Esophagus mucosa (tissue), 1 donor: Measurements from ENCODE around the gene SERPINB1. TPM values are rescaled to one million over a fixed set of nuclear protein-coding genes. Genes with fewer than 3 reads are reported as not detected.
A peak's percentile ranks its signal among the peaks of the same experiment; 100 is the strongest.
"Not testable (repeated sequence)": the region's sequence is repeated elsewhere in the genome, so short reads cannot be mapped to it uniquely, and the experiment has no call there.

Experiments used
- ATAC-seq: fragments of 200-7000 bp; cut with Tn5 transposase; one replicate; pipeline ENCODE4 v1.9.1; 2020
- total RNA-seq: library from RNA; stranded (reverse); gene quantifications from one replicate; pipeline ENCODE4 v1.2.4, GENCODE V29; 2023
- donor health status: DM: yes; HTN: yes; CAD: no.

Gene SERPINB1
- total RNA-seq: 576 TPM

- ATAC-seq: peak; percentile 89
Measured at GRCh38 chr6:2841264-2842138, at the start of gene SERPINB1. SERPINB1 (minus strand) TSS chr6:2841863; CDS start chr6:2840586, 1,277 bp downstream.

GRCh38 chr6:2890976-2891767 lies 49.5 kb upstream of the SERPINB1 start:
- no peak for ATAC-seq

- no peak for ATAC-seq
Measured at GRCh38 chr6:2885967-2886735, 44.5 kb upstream of the SERPINB1 start.

DNA sequence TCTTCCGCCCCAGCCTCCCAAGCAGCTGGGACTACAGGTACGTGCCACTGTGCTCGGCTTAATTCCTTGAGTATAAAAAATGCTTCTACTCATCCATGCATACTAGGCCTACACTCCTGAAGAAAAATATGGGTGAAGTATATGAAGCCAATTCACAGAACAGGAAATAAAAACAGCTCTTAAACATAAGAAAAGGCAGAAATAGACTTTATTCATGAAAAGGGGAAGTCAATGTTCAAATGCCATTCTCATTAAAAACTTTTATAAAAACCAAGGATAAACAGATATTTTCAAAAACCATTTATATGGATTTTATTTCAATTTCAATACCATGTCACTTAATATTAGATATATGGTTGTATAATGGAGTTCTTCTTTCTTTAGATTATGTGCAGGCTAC lies 43.1 kb upstream of the SERPINB1 start:
- ATAC-seq: no peak

GRCh38 chr6:2883673-2884072 lies 42.0 kb upstream of the SERPINB1 start:
- no peak for ATAC-seq

DNA sequence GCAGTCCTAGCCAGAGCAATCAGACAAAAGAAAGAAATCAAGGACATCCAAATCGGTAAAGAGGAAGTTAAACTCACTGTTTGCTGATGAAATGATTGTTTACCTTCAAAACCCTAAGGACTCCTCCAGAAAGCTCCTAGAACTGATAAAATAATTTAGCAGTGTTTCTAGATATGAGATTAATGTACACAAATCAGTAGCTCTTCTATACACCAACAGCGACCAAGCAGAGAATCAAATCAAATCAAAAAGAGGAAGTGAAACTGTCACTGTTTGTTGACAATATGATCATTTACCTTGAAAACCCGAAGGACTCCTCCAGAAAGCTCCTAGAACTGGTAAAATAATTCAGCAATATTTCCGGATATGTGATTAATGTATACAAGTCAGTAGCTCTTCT lies 39.8 kb upstream of the SERPINB1 start:
- no peak for ATAC-seq

DNA sequence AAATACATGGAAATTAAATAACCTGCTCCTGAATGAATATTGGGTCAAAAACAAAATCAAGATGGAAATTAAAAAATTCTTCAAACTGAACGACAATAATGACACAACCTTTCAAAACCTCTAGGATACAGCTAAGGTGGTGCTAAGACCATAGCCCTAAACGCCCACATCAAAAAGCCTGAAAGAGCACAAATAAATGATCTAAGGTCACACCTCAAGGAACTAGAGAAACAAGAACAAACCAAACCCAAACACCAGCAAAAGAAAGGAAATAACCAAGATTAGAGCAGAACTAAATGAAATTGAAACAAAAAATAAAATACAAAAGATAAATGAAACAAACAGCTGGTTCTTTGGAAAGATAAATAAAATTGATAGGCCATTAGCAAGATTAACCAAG lies 38.5 kb upstream of the SERPINB1 start:
- ATAC-seq: not testable (repeated sequence)

DNA sequence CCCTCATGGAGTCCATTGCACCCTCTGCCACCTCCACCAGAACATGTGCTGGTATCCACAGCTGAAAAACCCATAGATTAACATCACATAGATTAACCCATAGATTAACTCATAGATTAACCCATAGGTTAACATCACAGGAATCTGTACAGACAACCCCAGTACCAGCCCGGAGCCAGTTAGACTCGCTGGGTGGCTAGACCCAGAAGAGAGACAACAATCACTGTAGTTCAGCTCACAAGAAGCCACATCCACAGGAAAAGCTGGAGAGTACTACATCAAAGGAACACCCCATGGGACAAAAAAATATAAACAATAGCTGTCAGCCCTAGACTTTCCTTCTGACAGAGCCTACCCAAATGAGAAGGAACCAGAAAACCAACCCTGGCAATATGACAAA lies 36.3 kb upstream of the SERPINB1 start:
- peak; percentile 41 for ATAC-seq

GRCh38 chr6:2877057-2877882 lies 35.6 kb upstream of the SERPINB1 start:
- ATAC-seq: peak; percentile 49

- ATAC-seq: peak; percentile 80
Measured at GRCh38 chr6:2876210-2877056, 34.8 kb upstream of the SERPINB1 start.

GRCh38 chr6:2875359-2876191 lies 33.9 kb upstream of the SERPINB1 start:
- ATAC-seq: peak; percentile 39

DNA sequence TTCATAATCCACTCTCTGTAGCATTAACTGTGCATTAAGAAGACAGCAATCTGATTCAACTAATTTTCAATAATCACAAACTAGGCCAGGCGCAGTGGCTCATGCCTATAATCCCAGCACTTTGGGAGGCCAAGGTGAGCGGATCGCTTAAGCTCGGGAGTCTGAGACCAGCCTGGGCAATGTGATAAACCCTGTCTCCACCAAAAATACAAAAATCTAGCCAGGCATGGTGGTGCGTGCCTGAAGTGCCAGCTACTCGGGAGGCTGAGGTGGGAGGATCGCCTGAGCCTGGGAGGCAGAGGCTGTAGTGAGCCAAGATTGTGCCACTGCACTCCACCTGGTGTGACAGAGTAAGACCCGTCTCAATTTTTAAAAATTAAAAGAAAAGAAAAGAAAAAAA lies 32.0 kb upstream of the SERPINB1 start:
- ATAC-seq: no peak

- ATAC-seq: no peak
Measured at GRCh38 chr6:2872423-2873358, 31.0 kb upstream of the SERPINB1 start.

DNA sequence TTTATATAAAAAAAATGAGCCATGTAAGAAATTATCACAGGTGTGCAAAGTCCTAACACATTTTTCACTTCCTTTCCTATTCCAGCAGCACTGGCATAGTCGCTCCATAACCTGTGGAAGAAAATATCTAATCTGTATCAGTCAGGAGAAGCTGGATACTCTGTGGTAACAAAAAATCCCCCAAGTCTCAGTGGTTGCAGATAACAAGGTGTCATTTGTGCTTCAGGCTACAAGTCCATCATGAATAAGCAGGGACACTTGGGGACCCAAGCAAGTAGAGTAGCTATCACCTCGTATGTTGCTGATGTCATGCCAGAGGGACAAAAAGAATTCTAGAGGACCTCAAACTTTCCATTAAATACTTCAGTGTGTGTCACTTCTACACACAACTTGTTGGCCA lies 30.3 kb upstream of the SERPINB1 start:
- ATAC-seq: no peak

DNA sequence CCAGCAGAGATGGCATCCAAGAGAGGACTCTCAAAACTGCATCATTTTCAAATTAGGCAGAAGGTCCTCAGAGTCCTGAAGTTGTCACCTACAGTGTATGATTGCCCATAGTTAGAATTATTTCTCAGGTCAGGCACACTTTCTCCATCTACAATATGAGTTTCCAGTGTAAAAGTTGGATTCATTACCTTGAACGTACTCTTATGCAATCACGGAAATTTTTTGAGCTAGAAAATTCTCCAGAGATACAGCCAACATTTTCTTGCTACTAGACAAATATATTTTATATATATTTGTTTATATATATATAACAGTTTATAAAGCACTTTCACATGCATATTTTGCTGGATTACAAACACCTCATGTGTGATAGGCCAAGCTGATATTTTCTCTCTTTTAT lies 29.4 kb upstream of the SERPINB1 start:
- no peak for ATAC-seq

DNA sequence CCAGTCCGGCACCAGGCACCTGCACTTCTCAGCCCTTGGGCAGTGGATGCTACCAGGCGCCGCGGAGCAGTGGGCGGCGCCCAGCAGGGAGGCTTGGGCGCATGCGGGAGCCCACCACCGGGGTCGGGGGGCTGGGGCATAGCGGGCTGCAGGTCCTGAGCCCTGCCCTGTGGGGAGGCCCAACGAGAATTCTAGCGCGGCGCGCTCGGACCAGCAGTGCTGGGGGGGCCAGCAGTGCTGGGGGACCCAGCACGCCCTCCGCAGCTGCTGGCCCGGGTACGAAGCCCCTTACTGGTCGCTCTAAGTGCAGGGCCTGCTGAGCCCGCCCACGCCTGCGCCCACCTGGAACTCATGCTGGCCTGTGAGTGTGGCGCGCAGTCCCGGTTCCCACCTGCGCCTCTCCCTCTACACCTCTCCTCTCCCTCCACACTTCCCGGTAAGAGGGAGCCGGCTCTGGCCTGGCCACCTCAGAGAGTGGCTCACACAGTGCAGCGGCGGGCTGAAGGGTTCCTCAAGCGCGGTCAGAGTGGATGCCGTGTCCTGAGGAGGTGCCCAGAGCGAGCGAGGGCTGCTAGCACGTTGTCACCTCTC lies 28.5 kb upstream of the SERPINB1 start:
- no peak for ATAC-seq

DNA sequence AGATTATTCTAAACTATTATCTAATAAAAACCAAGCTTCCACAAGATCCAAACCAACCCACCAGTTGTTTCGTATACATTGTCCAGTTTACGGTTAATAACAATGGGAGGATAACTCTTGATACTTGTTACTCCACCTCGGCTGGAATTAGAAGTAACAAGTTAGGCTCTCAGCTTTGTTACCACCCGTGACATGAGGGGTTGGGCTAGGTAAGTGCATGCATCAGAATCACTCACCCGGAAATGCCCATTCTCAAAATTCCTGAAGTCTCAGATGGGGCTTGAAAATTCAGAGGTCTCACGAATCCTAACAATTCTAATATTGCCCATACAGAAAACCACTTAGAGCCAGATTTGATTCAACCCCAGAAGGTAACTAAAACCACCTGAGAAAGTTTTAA lies 27.0 kb upstream of the SERPINB1 start:
- ATAC-seq: no peak

DNA sequence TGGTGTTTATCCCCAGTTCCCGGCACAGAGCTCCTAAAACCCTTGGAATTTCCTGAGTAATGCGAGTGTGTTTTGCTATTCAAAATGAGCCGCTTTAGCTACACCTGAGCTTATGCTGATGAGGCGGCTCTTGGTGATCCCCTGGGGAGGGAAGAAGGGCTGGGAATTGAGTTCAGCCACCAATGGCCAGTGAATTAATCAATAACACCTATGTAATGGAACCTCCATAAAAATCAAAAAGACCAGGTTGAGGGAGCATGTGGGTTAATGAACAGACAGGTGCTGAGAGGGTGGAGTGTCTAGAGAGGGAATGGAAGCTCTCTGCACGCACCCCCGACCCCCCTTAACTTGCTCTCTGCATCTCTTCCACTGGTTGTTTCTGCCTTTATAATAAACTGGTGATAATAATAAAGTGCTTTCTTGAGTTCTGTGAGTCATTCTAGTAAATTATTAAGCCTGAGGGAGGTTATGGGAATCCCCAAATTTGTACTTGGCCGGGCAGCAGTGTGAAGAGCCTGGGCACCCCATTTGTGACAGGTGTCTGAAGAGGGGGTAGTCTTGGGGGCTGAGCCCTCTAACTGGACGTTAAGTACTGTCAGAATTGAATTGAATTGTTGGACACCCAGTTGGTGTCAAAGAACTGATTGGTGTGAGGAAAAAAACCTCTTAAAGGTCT lies 24.6 kb upstream of the SERPINB1 start:
- no peak for ATAC-seq
